ENCODE data around the gene CTTNBP2NL. TPM values are rescaled to one million over a fixed set of nuclear protein-coding genes. Genes with fewer than 3 reads are reported as not detected.

CTTNBP2NL gene
- total and polyA plus RNA-seq, 2 experiments from 2014 or later: 18.5 to 31.0 TPM

DNA sequence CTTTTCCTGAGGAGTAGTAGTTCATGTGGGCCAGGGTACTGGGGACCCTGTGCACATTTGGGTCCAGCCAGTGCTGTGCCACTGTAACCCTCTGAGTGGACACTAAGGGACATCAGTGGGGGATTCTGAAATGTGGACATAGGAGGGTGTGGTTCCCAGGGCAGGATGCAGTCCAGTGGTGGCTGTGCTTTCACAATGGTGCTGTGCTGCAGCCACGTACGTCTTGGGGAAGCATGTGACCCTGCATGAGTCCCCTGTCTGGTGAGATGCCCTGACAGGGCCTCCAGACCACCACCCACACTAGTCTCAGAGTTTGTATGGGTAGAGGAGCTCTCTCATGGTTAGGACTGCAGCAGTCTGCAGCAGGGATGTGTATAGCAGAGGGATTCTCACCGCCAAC is 75.0 kb downstream of the CTTNBP2NL start:
- Histone ChIP-seq H3K79me2 (replicated peaks; ENCODE audit: insufficient read depth) (no peaks in the 10 kb centered on the region), H3F3A (replicated peaks; ENCODE audit: low read depth) (no peaks in the 10 kb centered on the region), H3K4me3 (no peak overlapping the region), H4K20me1 (replicated peaks; ENCODE audit: insufficient read depth) (no peaks in the 10 kb centered on the region), H3K27me3 (ENCODE audit: insufficient read depth) (peaks cover 11% of the 10 kb centered on the region), H3K36me3 (ENCODE audit: insufficient read depth) (no peaks in the 10 kb centered on the region), H3K4me1 (ENCODE audit: insufficient read depth) (peaks cover 4% of the 10 kb centered on the region; the same call in 1 of the 2 replicates), H3K27ac (ENCODE audit: low read depth) (no peak overlapping the region), H2AFZ (no peak overlapping the region), H3K9me2 (ENCODE audit: insufficient read depth) (no peaks in the 10 kb centered on the region), H3K4me2 (no peak overlapping the region)
- Mint-ChIP-seq H3K36me3 (ENCODE audit: low read depth) (no peaks in the 10 kb centered on the region; the same call in 2 of the 3 replicates), H3K4me3 (no peak overlapping the region), H3K4me1 (peaks cover 19% of the 10 kb centered on the region), H3K9me3 (peaks cover 3% of the 10 kb centered on the region; the same call in 2 of the 3 replicates), H3K27ac (no peak overlapping the region), H3K27me3 (ENCODE audit: insufficient read depth, low read depth, poor library complexity) (peaks cover 8% of the 10 kb centered on the region)
- TF ChIP-seq ZNF331 (CRISPR knock-in tag; IDR thresholded peaks at IDR 0.05; ENCODE audit: low read depth) (no peak), EZH2 (IDR thresholded peaks at IDR 0.05; ENCODE audit: low read depth, unreplicated experiment) (no peak), JUNB (IDR thresholded peaks at IDR 0.05; ENCODE audit: unreplicated experiment) (no peak), CREB1 (CRISPR knock-in tag; IDR thresholded peaks at IDR 0.05; ENCODE audit: low read depth) (no peak), NANOG (IDR thresholded peaks at IDR 0.05; ENCODE audit: borderline replicate concordance) (no peak), POLR2AphosphoS5 (IDR thresholded peaks at IDR 0.05; ENCODE audit: low read depth) (no peak), STAT1 (IDR thresholded peaks at IDR 0.05; ENCODE audit: unreplicated experiment) (no peak), EZH2phosphoT487 (IDR thresholded peaks at IDR 0.05; ENCODE audit: unreplicated experiment) (no peak), ZNF114 (CRISPR knock-in tag; IDR thresholded peaks at IDR 0.05) (no peak)
- TF ChIP-seq, protein P1, sequence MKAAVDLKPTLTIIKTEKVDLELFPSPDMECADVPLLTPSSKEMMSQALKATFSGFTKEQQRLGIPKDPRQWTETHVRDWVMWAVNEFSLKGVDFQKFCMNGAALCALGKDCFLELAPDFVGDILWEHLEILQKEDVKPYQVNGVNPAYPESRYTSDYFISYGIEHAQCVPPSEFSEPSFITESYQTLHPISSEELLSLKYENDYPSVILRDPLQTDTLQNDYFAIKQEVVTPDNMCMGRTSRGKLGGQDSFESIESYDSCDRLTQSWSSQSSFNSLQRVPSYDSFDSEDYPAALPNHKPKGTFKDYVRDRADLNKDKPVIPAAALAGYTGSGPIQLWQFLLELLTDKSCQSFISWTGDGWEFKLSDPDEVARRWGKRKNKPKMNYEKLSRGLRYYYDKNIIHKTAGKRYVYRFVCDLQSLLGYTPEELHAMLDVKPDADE (IDR thresholded peaks at IDR 0.05): no peak
- TF ChIP-seq, protein P2, sequence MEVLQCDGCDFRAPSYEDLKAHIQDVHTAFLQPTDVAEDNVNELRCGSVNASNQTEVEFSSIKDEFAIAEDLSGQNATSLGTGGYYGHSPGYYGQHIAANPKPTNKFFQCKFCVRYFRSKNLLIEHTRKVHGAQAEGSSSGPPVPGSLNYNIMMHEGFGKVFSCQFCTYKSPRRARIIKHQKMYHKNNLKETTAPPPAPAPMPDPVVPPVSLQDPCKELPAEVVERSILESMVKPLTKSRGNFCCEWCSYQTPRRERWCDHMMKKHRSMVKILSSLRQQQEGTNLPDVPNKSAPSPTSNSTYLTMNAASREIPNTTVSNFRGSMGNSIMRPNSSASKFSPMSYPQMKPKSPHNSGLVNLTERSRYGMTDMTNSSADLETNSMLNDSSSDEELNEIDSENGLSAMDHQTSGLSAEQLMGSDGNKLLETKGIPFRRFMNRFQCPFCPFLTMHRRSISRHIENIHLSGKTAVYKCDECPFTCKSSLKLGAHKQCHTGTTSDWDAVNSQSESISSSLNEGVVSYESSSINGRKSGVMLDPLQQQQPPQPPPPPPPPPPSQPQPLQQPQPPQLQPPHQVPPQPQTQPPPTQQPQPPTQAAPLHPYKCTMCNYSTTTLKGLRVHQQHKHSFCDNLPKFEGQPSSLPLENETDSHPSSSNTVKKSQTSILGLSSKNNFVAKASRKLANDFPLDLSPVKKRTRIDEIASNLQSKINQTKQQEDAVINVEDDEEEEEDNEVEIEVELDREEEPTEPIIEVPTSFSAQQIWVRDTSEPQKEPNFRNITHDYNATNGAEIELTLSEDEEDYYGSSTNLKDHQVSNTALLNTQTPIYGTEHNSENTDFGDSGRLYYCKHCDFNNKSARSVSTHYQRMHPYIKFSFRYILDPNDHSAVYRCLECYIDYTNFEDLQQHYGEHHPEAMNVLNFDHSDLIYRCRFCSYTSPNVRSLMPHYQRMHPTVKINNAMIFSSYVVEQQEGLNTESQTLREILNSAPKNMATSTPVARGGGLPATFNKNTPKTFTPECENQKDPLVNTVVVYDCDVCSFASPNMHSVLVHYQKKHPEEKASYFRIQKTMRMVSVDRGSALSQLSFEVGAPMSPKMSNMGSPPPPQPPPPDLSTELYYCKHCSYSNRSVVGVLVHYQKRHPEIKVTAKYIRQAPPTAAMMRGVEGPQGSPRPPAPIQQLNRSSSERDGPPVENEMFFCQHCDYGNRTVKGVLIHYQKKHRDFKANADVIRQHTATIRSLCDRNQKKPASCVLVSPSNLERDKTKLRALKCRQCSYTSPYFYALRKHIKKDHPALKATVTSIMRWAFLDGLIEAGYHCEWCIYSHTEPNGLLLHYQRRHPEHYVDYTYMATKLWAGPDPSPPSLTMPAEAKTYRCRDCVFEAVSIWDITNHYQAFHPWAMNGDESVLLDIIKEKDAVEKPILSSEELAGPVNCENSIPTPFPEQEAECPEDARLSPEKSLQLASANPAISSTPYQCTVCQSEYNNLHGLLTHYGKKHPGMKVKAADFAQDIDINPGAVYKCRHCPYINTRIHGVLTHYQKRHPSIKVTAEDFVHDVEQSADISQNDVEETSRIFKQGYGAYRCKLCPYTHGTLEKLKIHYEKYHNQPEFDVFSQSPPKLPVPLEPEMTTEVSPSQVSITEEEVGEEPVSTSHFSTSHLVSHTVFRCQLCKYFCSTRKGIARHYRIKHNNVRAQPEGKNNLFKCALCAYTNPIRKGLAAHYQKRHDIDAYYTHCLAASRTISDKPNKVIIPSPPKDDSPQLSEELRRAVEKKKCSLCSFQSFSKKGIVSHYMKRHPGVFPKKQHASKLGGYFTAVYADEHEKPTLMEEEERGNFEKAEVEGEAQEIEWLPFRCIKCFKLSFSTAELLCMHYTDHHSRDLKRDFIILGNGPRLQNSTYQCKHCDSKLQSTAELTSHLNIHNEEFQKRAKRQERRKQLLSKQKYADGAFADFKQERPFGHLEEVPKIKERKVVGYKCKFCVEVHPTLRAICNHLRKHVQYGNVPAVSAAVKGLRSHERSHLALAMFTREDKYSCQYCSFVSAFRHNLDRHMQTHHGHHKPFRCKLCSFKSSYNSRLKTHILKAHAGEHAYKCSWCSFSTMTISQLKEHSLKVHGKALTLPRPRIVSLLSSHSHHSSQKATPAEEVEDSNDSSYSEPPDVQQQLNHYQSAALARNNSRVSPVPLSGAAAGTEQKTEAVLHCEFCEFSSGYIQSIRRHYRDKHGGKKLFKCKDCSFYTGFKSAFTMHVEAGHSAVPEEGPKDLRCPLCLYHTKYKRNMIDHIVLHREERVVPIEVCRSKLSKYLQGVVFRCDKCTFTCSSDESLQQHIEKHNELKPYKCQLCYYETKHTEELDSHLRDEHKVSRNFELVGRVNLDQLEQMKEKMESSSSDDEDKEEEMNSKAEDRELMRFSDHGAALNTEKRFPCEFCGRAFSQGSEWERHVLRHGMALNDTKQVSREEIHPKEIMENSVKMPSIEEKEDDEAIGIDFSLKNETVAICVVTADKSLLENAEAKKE (CRISPR knock-in tag; IDR thresholded peaks at IDR 0.05): no peak
- TF ChIP-seq, protein P3, sequence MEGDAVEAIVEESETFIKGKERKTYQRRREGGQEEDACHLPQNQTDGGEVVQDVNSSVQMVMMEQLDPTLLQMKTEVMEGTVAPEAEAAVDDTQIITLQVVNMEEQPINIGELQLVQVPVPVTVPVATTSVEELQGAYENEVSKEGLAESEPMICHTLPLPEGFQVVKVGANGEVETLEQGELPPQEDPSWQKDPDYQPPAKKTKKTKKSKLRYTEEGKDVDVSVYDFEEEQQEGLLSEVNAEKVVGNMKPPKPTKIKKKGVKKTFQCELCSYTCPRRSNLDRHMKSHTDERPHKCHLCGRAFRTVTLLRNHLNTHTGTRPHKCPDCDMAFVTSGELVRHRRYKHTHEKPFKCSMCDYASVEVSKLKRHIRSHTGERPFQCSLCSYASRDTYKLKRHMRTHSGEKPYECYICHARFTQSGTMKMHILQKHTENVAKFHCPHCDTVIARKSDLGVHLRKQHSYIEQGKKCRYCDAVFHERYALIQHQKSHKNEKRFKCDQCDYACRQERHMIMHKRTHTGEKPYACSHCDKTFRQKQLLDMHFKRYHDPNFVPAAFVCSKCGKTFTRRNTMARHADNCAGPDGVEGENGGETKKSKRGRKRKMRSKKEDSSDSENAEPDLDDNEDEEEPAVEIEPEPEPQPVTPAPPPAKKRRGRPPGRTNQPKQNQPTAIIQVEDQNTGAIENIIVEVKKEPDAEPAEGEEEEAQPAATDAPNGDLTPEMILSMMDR (conservative IDR thresholded peaks at IDR 0.05; ENCODE audit: low read depth in 2 of 2): no peak
- TF ChIP-seq, protein P4, sequence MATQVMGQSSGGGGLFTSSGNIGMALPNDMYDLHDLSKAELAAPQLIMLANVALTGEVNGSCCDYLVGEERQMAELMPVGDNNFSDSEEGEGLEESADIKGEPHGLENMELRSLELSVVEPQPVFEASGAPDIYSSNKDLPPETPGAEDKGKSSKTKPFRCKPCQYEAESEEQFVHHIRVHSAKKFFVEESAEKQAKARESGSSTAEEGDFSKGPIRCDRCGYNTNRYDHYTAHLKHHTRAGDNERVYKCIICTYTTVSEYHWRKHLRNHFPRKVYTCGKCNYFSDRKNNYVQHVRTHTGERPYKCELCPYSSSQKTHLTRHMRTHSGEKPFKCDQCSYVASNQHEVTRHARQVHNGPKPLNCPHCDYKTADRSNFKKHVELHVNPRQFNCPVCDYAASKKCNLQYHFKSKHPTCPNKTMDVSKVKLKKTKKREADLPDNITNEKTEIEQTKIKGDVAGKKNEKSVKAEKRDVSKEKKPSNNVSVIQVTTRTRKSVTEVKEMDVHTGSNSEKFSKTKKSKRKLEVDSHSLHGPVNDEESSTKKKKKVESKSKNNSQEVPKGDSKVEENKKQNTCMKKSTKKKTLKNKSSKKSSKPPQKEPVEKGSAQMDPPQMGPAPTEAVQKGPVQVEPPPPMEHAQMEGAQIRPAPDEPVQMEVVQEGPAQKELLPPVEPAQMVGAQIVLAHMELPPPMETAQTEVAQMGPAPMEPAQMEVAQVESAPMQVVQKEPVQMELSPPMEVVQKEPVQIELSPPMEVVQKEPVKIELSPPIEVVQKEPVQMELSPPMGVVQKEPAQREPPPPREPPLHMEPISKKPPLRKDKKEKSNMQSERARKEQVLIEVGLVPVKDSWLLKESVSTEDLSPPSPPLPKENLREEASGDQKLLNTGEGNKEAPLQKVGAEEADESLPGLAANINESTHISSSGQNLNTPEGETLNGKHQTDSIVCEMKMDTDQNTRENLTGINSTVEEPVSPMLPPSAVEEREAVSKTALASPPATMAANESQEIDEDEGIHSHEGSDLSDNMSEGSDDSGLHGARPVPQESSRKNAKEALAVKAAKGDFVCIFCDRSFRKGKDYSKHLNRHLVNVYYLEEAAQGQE (IDR thresholded peaks at IDR 0.05; ENCODE audit: unreplicated experiment): no peak
- ATAC-seq (no peak), DNase-seq (ENCODE audit: low spot score) (no peak)
